HCT116 (cell line): ENCODE results near the gene XKRX. TPM values are rescaled to one million over a fixed set of nuclear protein-coding genes. Genes with fewer than 3 reads are reported as not detected.

Source experiments
- ATAC-seq: fragments of 200-7000 bp; cut with Tn5 transposase; 2 replicates; pipeline ENCODE4 v1.9.1; 2020; ENCODE audit warnings: mild to moderate bottlenecking, moderate library complexity
- BruUV-seq: library from RNA; stranded (reverse); fragments of 400-500 nt; replicated peaks from 2 replicates; lab custom pipeline; 2021; lab: Mats Ljungman, UMichigan
- CTCF ChIA-PET: fragments of 300-600 bp; sonication (Branson Sonifier 250); formaldehyde crosslinking; loops from one replicate; lab custom pipeline; 2021; ENCODE audit warnings: antibody characterized with exemption; lab: Charles Lee
- POLR2A ChIA-PET: fragments of 300-600, 350-600 bp; sonication (Branson Sonifier 250); formaldehyde crosslinking; loops from one replicate; lab custom pipeline; 2021; ENCODE audit warnings: antibody characterized with exemption; lab: Charles Lee
- RAD21 ChIA-PET, 2 experiments: fragments of 300-600 bp; sonication (Branson Sonifier 250); formaldehyde crosslinking; loops; one replicate each; lab custom pipeline; 2023; ENCODE audit warnings: low total read pairs in 2 of 2; ENCODE audit not compliant: uncharacterized antibody in 2 of 2, unreplicated experiment in 2 of 2, low non-redundant PET in 1 of 2; lab: Charles Lee
- DNase-seq: peaks from one replicate; pipeline ENCODE4 v3.0.0-alpha.2; 2010; ENCODE audit warnings: low read depth, low spot score
- H2AFZ ChIP-seq: fragments of 200-600 bp; shearing (Covaris generic), sonication (generic); 2 replicates; pipeline ENCODE4 v1.6.1; 2017; ENCODE audit warnings: low read depth, mixed run types, mixed read lengths, antibody characterized with exemption, low read length; ENCODE audit not compliant: poor library complexity, severe bottlenecking
- H3K27ac ChIP-seq: 2 replicates; pipeline ENCODE4 v1.5.1; 2012; ENCODE audit warnings: low read depth, low read length
- H3K27me3 ChIP-seq: fragments of 200-600 bp; sonication (generic); 2 replicates; pipeline ENCODE4 v1.6.1; 2016; ENCODE audit warnings: mixed run types, low read length, mixed read lengths; ENCODE audit not compliant: insufficient read depth
- H3K36me3 ChIP-seq, 2 experiments: fragments of 200-500 bp in 1 of 2; fragments of 200-600 bp in 1 of 2; sonication (Bioruptor generic) in 1 of 2; sonication (generic) in 1 of 2; 2 replicates each; pipeline versions ENCODE4 v1.5.1 to v1.6.1; 2014 to 2016; ENCODE audit warnings: low read length in 2 of 2, inconsistent platforms in 1 of 2, mixed read lengths in 1 of 2, mixed run types in 1 of 2; ENCODE audit not compliant: insufficient read depth in 2 of 2, control insufficient read depth in 1 of 2
- H3K4me1 ChIP-seq, 2 experiments: fragments of 200-600 bp in 1 of 2; sonication (generic) in 1 of 2; 2 replicates each; pipeline versions ENCODE4 v1.5.1 to v1.6.1; 2012 to 2017; ENCODE audit warnings: low read length in 2 of 2, inconsistent platforms in 1 of 2, mild to moderate bottlenecking in 1 of 2, mixed read lengths in 1 of 2, mixed run types in 1 of 2, moderate library complexity in 1 of 2; ENCODE audit not compliant: insufficient read depth in 2 of 2, control insufficient read depth in 1 of 2
- H3K4me2 ChIP-seq: fragments of 200-600 bp; sonication (generic); 2 replicates; pipeline ENCODE4 v1.6.1; 2017; ENCODE audit warnings: mixed run types, low read length, mixed read lengths
- H3K4me3 ChIP-seq, 2 experiments: fragments of 200-600 bp in 1 of 2; sonication (generic) in 1 of 2; replicated peaks in 1 of 2; 2 replicates each; pipeline ENCODE4 v1.5.1; 2011 to 2016; ENCODE audit warnings: low read length in 2 of 2, control low read depth in 1 of 2, low read depth in 1 of 2, mild to moderate bottlenecking in 1 of 2, mixed read lengths in 1 of 2, mixed run types in 1 of 2
- H3K79me2 ChIP-seq: fragments of 200-600 bp; sonication (generic); 2 replicates; pipeline ENCODE4 v1.6.1; 2017; ENCODE audit warnings: mild to moderate bottlenecking, mixed run types, low read length, moderate library complexity, mixed read lengths; ENCODE audit not compliant: insufficient read depth
- H3K9ac ChIP-seq: fragments of 200-600 bp; sonication (generic); 2 replicates; pipeline ENCODE4 v1.6.1; 2016; ENCODE audit warnings: low read length, mixed read lengths
- H3K9me2 ChIP-seq: fragments of 200-600 bp; sonication (generic), shearing (Covaris generic); 2 replicates; pipeline ENCODE4 v1.6.1; 2017; ENCODE audit warnings: mixed run types, mild to moderate bottlenecking, moderate library complexity; ENCODE audit not compliant: insufficient read depth
- H3K9me3 ChIP-seq, 2 experiments: fragments of 200-500 bp in 1 of 2; fragments of 200-600 bp in 1 of 2; sonication (Bioruptor generic) in 1 of 2; sonication (generic) in 1 of 2; 2 replicates each; pipeline ENCODE4 v1.6.1; 2014 to 2017; ENCODE audit warnings: low read length in 2 of 2, mixed read lengths in 2 of 2, inconsistent platforms in 1 of 2, low read depth in 1 of 2, mild to moderate bottlenecking in 1 of 2, mixed run types in 1 of 2, moderate library complexity in 1 of 2; ENCODE audit not compliant: control insufficient read depth in 1 of 2, insufficient read depth in 1 of 2
- H4K20me1 ChIP-seq: fragments of 200-600 bp; sonication (generic), shearing (Covaris generic); 2 replicates; pipeline ENCODE4 v1.6.1; 2017; ENCODE audit warnings: mixed run types, mild to moderate bottlenecking, moderate library complexity; ENCODE audit not compliant: insufficient read depth
- CBX3 ChIP-seq: IDR thresholded peaks from 2 replicates; pipeline ENCODE4 v1.6.1; 2012; ENCODE audit warnings: low read depth
- CEBPB ChIP-seq: IDR thresholded peaks from 2 replicates; pipeline ENCODE4 v1.6.1; 2012; ENCODE audit warnings: low read depth
- EGR1 ChIP-seq: IDR thresholded peaks from 2 replicates; pipeline ENCODE4 v1.6.1; 2012; ENCODE audit warnings: low read depth
- ELF1 ChIP-seq: IDR thresholded peaks from 2 replicates; pipeline ENCODE4 v1.6.1; 2012; ENCODE audit warnings: low read depth, borderline replicate concordance
- EZH2 ChIP-seq: fragments of 200-600 bp; sonication (generic); IDR thresholded peaks from 2 replicates; pipeline ENCODE4 v1.6.1; 2017; ENCODE audit warnings: antibody characterized with exemption, mixed run types
- EZH2phosphoT487 ChIP-seq: fragments of 200-600 bp; IDR thresholded peaks from 2 replicates; pipeline ENCODE4 v1.6.1; 2018; ENCODE audit warnings: antibody characterized with exemption, borderline replicate concordance
- FOSL1 ChIP-seq: IDR thresholded peaks from 2 replicates; pipeline ENCODE4 v1.6.1; 2012; ENCODE audit warnings: low read depth
- JUND ChIP-seq: IDR thresholded peaks from 2 replicates; pipeline ENCODE4 v1.6.1; 2012
- POLR2A ChIP-seq: IDR thresholded peaks from 2 replicates; pipeline ENCODE4 v1.7.0; 2011; ENCODE audit warnings: borderline replicate concordance; ENCODE audit not compliant: insufficient read depth, insufficient read length; ENCODE audit errors: extremely low read depth
- POLR2AphosphoS5 ChIP-seq: IDR thresholded peaks from 2 replicates; pipeline ENCODE4 v1.6.1; 2011; ENCODE audit warnings: mild to moderate bottlenecking, low read depth, low read length, moderate library complexity
- SP1 ChIP-seq: IDR thresholded peaks from 2 replicates; pipeline ENCODE4 v1.6.1; 2012; ENCODE audit warnings: low read depth
- TCF7L2 ChIP-seq: IDR thresholded peaks from 2 replicates; pipeline ENCODE4 v1.7.0; 2011; ENCODE audit warnings: borderline replicate concordance, inconsistent platforms; ENCODE audit not compliant: insufficient read depth, insufficient read length; ENCODE audit errors: extremely low read depth
- YY1 ChIP-seq: IDR thresholded peaks from 2 replicates; pipeline ENCODE4 v1.6.1; 2011; ENCODE audit warnings: low read length, low read depth, moderate library complexity, mild to moderate bottlenecking; ENCODE audit not compliant: insufficient replicate concordance; ENCODE audit errors: extremely low read depth
- ZFX ChIP-seq: fragments of 450-650 bp; IDR thresholded peaks from 2 replicates; pipeline ENCODE4 v1.6.1; 2017
- ZNF274 ChIP-seq: fragments of 200-500 bp; sonication (Bioruptor generic); IDR thresholded peaks from 2 replicates; pipeline ENCODE4 v1.6.1; 2014; ENCODE audit warnings: mild to moderate bottlenecking, low read depth, low read length, inconsistent platforms
- intact Hi-C: fragments of 100-400 bp; cut with micrococcal nuclease; formaldehyde crosslinking; loops from 2 replicates; pipeline ENCODE4 v1.10.0; 2022
- total RNA-seq: library from RNA; stranded (reverse); gene quantifications from one replicate; pipeline ENCODE4 v1.2.1, GENCODE V29; 2021; ENCODE audit not compliant: unreplicated experiment
- TF ChIP-seq, protein P1 (sequence below): IDR thresholded peaks from 2 replicates; pipeline ENCODE4 v1.6.1; 2011; ENCODE audit warnings: mild to moderate bottlenecking, low read length, moderate library complexity; ENCODE audit not compliant: insufficient replicate concordance; ENCODE audit errors: extremely low read depth
- TF ChIP-seq, protein P2 (sequence below), 3 experiments: fragments of 200-600 bp in 1 of 3; sonication (generic) in 1 of 3; IDR thresholded peaks in 2 of 3; conservative IDR thresholded peaks in 1 of 3; 2 replicates each; pipeline ENCODE4 v1.5.1; 2012 to 2017; ENCODE audit warnings: low read depth in 2 of 3, low read length in 2 of 3, antibody characterized with exemption in 1 of 3, borderline replicate concordance in 1 of 3, control low read depth in 1 of 3, mild to moderate bottlenecking in 1 of 3, mixed read lengths in 1 of 3, mixed run types in 1 of 3, moderate library complexity in 1 of 3; ENCODE audit not compliant: insufficient read depth in 1 of 3
- TF ChIP-seq, protein P3 (sequence below): IDR thresholded peaks from 2 replicates; pipeline ENCODE4 v1.6.1; 2012

XKRX gene
- total RNA-seq, 1 experiment from 2014 or later, result 0.47 TPM

DNA sequence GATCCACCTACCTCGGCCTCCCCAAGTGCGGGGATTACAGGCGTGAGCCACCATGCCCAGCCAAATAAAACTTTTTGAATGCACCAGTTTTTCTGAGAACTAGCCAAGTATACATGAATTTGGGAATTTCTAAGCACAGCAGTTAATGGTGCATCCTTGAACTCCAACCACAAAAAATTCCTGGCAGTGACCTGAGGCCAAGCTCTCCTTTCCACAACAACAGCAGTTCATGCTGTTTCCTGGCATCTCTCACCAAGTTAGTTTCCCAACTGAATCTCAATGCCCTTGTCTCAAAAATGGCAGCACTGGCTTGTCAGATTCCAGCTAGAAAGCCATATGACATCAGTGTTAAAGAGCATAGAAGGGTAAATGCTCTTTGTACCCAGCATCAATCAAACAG lies 15.9 kb upstream of the XKRX start (continued):
- TF ChIP-seq, protein P1, sequence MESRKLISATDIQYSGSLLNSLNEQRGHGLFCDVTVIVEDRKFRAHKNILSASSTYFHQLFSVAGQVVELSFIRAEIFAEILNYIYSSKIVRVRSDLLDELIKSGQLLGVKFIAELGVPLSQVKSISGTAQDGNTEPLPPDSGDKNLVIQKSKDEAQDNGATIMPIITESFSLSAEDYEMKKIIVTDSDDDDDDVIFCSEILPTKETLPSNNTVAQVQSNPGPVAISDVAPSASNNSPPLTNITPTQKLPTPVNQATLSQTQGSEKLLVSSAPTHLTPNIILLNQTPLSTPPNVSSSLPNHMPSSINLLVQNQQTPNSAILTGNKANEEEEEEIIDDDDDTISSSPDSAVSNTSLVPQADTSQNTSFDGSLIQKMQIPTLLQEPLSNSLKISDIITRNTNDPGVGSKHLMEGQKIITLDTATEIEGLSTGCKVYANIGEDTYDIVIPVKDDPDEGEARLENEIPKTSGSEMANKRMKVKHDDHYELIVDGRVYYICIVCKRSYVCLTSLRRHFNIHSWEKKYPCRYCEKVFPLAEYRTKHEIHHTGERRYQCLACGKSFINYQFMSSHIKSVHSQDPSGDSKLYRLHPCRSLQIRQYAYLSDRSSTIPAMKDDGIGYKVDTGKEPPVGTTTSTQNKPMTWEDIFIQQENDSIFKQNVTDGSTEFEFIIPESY, result no peak
- TF ChIP-seq ZFX, result no peak
- TF ChIP-seq, protein P2, sequence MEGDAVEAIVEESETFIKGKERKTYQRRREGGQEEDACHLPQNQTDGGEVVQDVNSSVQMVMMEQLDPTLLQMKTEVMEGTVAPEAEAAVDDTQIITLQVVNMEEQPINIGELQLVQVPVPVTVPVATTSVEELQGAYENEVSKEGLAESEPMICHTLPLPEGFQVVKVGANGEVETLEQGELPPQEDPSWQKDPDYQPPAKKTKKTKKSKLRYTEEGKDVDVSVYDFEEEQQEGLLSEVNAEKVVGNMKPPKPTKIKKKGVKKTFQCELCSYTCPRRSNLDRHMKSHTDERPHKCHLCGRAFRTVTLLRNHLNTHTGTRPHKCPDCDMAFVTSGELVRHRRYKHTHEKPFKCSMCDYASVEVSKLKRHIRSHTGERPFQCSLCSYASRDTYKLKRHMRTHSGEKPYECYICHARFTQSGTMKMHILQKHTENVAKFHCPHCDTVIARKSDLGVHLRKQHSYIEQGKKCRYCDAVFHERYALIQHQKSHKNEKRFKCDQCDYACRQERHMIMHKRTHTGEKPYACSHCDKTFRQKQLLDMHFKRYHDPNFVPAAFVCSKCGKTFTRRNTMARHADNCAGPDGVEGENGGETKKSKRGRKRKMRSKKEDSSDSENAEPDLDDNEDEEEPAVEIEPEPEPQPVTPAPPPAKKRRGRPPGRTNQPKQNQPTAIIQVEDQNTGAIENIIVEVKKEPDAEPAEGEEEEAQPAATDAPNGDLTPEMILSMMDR (IDR thresholded peaks at IDR 0.05 in 2 of 3, conservative IDR thresholded peaks at IDR 0.05 in 1 of 3; ENCODE audit: borderline replicate concordance in 1 of 3, insufficient read depth in 1 of 3, low read depth in 2 of 3, low read length in 2 of 3), result no peak
- no peak for TF ChIP-seq CEBPB
- no peak for TF ChIP-seq POLR2A

DNA sequence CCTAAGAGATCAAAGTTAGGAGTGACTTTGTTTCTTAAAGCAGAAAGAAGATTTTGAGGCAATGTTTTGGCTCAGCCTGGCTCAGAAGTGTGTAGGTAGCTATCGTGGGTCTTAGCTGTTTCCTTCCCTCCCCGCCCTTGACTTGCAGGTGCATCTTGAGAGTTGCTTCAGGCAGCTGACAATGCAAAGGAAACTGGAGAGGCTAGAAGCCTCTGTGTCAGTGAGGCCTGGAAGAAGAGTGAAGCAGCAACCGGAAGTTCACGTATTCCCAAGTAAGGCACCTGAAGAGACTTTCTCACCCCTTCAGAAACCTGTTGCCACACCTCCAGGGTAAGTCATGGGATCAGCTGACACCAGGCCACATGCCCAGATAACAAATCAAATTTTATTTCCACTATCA lies 10.6 kb upstream of the XKRX start:
- intact Hi-C loops, result no loop called here
- H3K9me3 ChIP-seq, result no peaks in the 10 kb centered on the region
- no peak overlapping the region for H2AFZ ChIP-seq
- DNase-seq (no peak), ATAC-seq (no peak)
- no peaks in the 10 kb centered on the region for H3K36me3 ChIP-seq
- no peaks in the 10 kb centered on the region for H3K79me2 ChIP-seq
- no peak overlapping the region for H3K4me2 ChIP-seq
- ChIA-PET RAD21 (no interaction called here), POLR2A (no interaction called here), CTCF (no interaction called here)
- no peaks in the 10 kb centered on the region for H4K20me1 ChIP-seq
- no peaks in the 10 kb centered on the region for H3K4me1 ChIP-seq
- no peaks in the 10 kb centered on the region for H3K9me2 ChIP-seq
- H3K27ac ChIP-seq, result no peak overlapping the region
- H3K9ac ChIP-seq, result no peak overlapping the region
- no TSS peak for BruUV-seq
- H3K27me3 ChIP-seq, result no peaks in the 10 kb centered on the region
- no peak overlapping the region for H3K4me3 ChIP-seq
- TF ChIP-seq ELF1 (no peak), ZNF274 (no peak), SP1 (no peak), EZH2phosphoT487 (no peak), YY1 (no peak), FOSL1 (no peak), CEBPB (no peak), CBX3 (no peak), POLR2AphosphoS5 (no peak), JUND (no peak), EZH2 (no peak), ZFX (no peak), TCF7L2 (no peak), EGR1 (no peak), POLR2A (no peak)
- TF ChIP-seq, protein P1, result no peak
- TF ChIP-seq, protein P3, sequence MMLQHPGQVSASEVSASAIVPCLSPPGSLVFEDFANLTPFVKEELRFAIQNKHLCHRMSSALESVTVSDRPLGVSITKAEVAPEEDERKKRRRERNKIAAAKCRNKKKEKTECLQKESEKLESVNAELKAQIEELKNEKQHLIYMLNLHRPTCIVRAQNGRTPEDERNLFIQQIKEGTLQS, result no peak
